Natural killer cell (primary cell): Measurements from ENCODE around the gene EXOC6B. TPM values are rescaled to one million over a fixed set of nuclear protein-coding genes. Genes with fewer than 3 reads are reported as not detected.

Experiments
- ATAC-seq, 3 donors: fragments of 150-1000 bp in 2 of 3; fragments of 200-7000 bp in 1 of 3; cut with Tn5 transposase; 1 replicate in 1 of 3; 2 replicates in 2 of 3; pipeline ENCODE4 v1.10.0; 2021; ENCODE audit warnings: mild to moderate bottlenecking in 2 of 3, moderate library complexity in 2 of 3
- DNase-seq, 2 donors: peaks; one replicate each; pipeline versions ENCODE4 v3.0.0 to v3.0.0-alpha.2; 2013 to 2021; ENCODE audit warnings: mixed read lengths in 1 of 2
- H3K27ac ChIP-seq: one replicate; pipeline ENCODE4 v1.5.1; 2013; ENCODE audit warnings: mild to moderate bottlenecking, low read length
- H3K27me3 ChIP-seq: one replicate; pipeline ENCODE4 v1.6.1; 2013; ENCODE audit warnings: low read length; ENCODE audit not compliant: control insufficient read depth, insufficient read depth
- H3K36me3 ChIP-seq: one replicate; pipeline ENCODE4 v1.6.1; 2013; ENCODE audit warnings: low read length; ENCODE audit not compliant: control insufficient read depth, insufficient read depth
- H3K4me1 ChIP-seq: one replicate; pipeline ENCODE4 v1.6.1; 2013; ENCODE audit warnings: low read length; ENCODE audit not compliant: control insufficient read depth, insufficient read depth
- H3K4me3 ChIP-seq: one replicate; pipeline ENCODE4 v1.5.1; 2013; ENCODE audit warnings: low read length
- H3K9me3 ChIP-seq: one replicate; pipeline ENCODE4 v1.6.1; 2013; ENCODE audit warnings: low read length; ENCODE audit not compliant: control insufficient read depth, insufficient read depth
- H3K27ac Mint-ChIP-seq, 2 donors: one replicate each; pipeline ENCODE4 v1.8.0; 2022; ENCODE audit warnings: mild to moderate bottlenecking in 2 of 2, mixed read lengths in 2 of 2, moderate library complexity in 1 of 2
- H3K27me3 Mint-ChIP-seq, 2 donors: one replicate each; pipeline ENCODE4 v1.8.0; 2022; ENCODE audit warnings: low read depth in 2 of 2, mixed read lengths in 2 of 2
- H3K36me3 Mint-ChIP-seq: one replicate; pipeline ENCODE4 v1.8.0; 2022; ENCODE audit warnings: mixed read lengths
- H3K4me1 Mint-ChIP-seq, 2 donors: one replicate each; pipeline ENCODE4 v1.8.0; 2022; ENCODE audit warnings: mixed read lengths in 2 of 2
- H3K4me3 Mint-ChIP-seq: one replicate; pipeline ENCODE4 v1.8.0; 2022; ENCODE audit warnings: mild to moderate bottlenecking, moderate library complexity, mixed read lengths
- H3K9me3 Mint-ChIP-seq, 2 donors: one replicate each; pipeline ENCODE4 v1.8.0; 2022; ENCODE audit warnings: mixed read lengths in 2 of 2
- WGBS: methylation state at CpG from one replicate; pipeline ENCODE4 v1.1.7; 2013; ENCODE audit warnings: missing lambda C conversion rate; ENCODE audit not compliant: insufficient coverage; 5-methylcytosine and 5-hydroxymethylcytosine counted together
- intact Hi-C: fragments of 100-400 bp; cut with micrococcal nuclease; formaldehyde crosslinking; loops from one replicate; pipeline ENCODE4 v1.14.2; 2022
- total RNA-seq, 4 donors: library from RNA; stranded (reverse); fragments of 120-200 nt in 1 of 4; gene quantifications; one replicate each; pipeline versions ENCODE4 v1.2.3 to v1.2.4, GENCODE V29; 2013 to 2022
- TF ChIP-seq, protein P1 (sequence below): fragments of 200-600 bp; IDR thresholded peaks from one replicate; pipeline ENCODE4 v1.8.0; 2022; ENCODE audit warnings: antibody characterized with exemption

EXOC6B gene
- total RNA-seq, 3 donors from 2014 or later (not counting 1 experiment from before 2014, with no cell fraction given) = 16.6 to 17.2 (median 17.1) TPM

DNA sequence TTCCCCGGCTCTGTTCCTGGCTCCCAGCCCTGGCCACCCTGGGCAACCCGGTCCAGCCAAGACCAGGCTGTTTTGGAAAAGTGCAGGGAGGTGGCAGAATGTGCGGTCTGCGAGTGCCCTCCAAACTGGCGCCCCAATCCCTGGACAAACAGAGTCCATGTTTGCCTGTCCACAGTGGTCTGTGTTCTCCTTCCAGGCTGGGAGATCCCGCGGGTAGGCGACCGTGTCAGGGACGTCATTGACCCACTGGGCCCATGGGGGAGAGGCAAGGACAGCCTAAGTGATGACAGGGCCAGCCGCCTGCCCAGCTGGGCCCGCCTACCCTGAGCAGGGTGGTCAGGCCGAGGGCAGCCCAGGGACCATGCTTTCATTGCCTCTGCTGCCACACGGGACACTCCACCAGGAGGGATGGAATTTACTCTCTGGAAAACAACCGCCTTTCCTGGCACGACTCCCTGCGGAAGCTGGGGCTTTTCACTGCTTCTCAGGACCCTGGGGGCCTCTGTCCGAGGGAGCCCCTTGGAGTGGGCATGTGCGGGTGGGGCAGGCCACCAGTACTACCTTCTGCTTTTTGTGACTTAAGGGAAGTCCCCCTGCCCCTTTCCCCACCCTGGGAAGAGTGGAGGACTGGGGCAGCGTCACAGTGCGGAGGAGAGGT, 698.3 kb downstream of the EXOC6B start:
- Histone ChIP-seq H3K27ac (no peak overlapping the region), H3K36me3 (no peaks in the 10 kb centered on the region), H3K9me3 (no peaks in the 10 kb centered on the region), H3K4me3 (no peak overlapping the region), H3K4me1 (no peaks in the 10 kb centered on the region), H3K27me3 (no peaks in the 10 kb centered on the region)
- no peak for ATAC-seq
- H3K4me1 Mint-ChIP-seq = no peaks in the 10 kb centered on the region
- DNase-seq = peak in 1 of 2 donors; percentile 9
- H3K9me3 Mint-ChIP-seq = no peaks in the 10 kb centered on the region
- WGBS = 88% methylated on average over 21 of the region's 21 CpGs
- no peak overlapping the region for H3K27ac Mint-ChIP-seq
- no peaks in the 10 kb centered on the region for H3K36me3 Mint-ChIP-seq
- H3K27me3 Mint-ChIP-seq = peaks cover 3 to 6% of the 10 kb centered on the region in 2 donors
- H3K4me3 Mint-ChIP-seq = no peak overlapping the region
- TF ChIP-seq, protein P1, sequence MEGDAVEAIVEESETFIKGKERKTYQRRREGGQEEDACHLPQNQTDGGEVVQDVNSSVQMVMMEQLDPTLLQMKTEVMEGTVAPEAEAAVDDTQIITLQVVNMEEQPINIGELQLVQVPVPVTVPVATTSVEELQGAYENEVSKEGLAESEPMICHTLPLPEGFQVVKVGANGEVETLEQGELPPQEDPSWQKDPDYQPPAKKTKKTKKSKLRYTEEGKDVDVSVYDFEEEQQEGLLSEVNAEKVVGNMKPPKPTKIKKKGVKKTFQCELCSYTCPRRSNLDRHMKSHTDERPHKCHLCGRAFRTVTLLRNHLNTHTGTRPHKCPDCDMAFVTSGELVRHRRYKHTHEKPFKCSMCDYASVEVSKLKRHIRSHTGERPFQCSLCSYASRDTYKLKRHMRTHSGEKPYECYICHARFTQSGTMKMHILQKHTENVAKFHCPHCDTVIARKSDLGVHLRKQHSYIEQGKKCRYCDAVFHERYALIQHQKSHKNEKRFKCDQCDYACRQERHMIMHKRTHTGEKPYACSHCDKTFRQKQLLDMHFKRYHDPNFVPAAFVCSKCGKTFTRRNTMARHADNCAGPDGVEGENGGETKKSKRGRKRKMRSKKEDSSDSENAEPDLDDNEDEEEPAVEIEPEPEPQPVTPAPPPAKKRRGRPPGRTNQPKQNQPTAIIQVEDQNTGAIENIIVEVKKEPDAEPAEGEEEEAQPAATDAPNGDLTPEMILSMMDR = no peak
- intact Hi-C loops = no loop called here

DNA sequence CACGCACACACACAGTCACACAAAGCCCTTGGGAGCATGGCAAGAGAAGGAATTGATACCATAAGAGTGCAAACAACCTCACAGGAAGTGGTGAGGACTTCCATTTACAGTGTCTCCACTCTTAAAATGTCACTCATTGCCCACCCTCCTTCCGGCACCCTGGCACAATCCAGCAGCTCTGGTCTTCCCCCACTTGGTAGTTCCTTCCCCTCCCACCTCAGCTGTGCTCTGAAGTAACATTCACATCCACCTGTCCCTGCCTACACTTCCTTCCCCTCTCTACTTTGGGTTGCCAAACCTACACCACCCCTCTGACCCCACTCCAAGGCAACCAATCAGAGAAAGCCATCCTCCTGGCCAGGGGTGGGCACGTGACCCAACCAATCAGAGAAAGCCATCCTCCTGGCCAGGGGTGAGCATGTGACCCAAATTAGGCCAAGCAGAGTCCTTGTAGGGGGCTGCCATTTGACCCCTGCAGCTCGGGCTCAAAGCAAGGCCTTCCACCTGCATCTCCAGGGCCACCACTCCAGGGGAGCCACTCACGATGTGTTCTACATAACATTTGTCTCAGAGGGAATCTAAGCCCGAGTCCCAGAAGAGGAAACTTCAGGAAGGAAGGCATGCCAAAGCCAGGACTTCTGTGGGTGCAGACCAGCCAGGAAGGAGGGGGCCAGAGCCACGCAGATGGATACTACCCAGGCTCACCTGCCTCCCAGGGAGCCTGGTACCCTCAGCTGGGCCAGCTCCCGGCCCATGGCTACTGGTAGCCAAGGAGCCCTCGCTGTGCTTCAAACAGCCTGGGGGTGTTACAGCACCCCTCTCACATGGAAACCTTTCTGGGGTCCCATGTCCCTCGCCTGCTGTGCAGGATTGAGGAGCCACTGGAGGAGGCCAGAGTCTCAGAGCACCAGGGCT, 699.4 kb downstream of the EXOC6B start:
- 77% methylated on average over 10 of the region's 10 CpGs for WGBS
- Histone ChIP-seq H3K4me1 (no peaks in the 10 kb centered on the region), H3K4me3 (no peak overlapping the region), H3K27me3 (no peaks in the 10 kb centered on the region), H3K36me3 (no peaks in the 10 kb centered on the region), H3K9me3 (peaks cover 3% of the 10 kb centered on the region), H3K27ac (no peak overlapping the region)
- Mint-ChIP-seq H3K36me3 (peaks cover 3% of the 10 kb centered on the region), H3K9me3 (peaks cover 0 to 1% of the 10 kb centered on the region in 2 donors), H3K27me3 (peaks cover 3 to 17% of the 10 kb centered on the region in 2 donors), H3K4me1 (no peaks in the 10 kb centered on the region), H3K4me3 (no peak overlapping the region), H3K27ac (no peak overlapping the region)
- no peak for ATAC-seq
- intact Hi-C loops = no loop called here
- TF ChIP-seq, protein P1 = no peak
- no peak for DNase-seq

Other genes with a start within 250 kb of the EXOC6B start
- gene SPR, start 61.4 kb upstream of the EXOC6B start, total RNA-seq = 1 to 10 TPM in 1 of 3 donors, under 1 TPM in 2; 0.16 to 1.7 (median 0.34) TPM
- gene EMX1, start 91.5 kb upstream of the EXOC6B start, total RNA-seq = not detected
- 10 to 100 TPM; 15.3 to 22.3 (median 19.8) TPM for gene SFXN5, start 245.7 kb upstream of the EXOC6B start, total RNA-seq